K562 (cell line): ENCODE data around the gene FREM1. TPM values are rescaled to one million over a fixed set of nuclear protein-coding genes. Genes with fewer than 3 reads are reported as not detected.

Experiments used
- ATAC-seq: fragments of 200-7000 bp; cut with Tn5 transposase; 3 replicates; pipeline ENCODE4 v1.9.1; 2020; ENCODE audit warnings: moderate library complexity
- BruUV-seq: library from RNA; stranded (reverse); fragments of 400-500 nt; replicated peaks from 2 replicates; lab custom pipeline; 2021; lab: Mats Ljungman, UMichigan
- CTCF ChIA-PET: fragments of 300-600 bp; formaldehyde crosslinking; extraction: SDS; loops from one replicate; lab custom pipeline; 2021; ENCODE audit warnings: low intra/inter-chr PET ratio; lab: Yijun Ruan, JAX
- POLR2A ChIA-PET: fragments of 300-600, 350-650 bp; sonication (Branson Sonifier 250); formaldehyde crosslinking; extraction: SDS; loops from one replicate; lab custom pipeline; 2021; ENCODE audit warnings: antibody characterized with exemption, inconsistent platforms; lab: Yijun Ruan, JAX
- DNase-seq, 4 experiments: peaks; one replicate each; pipeline versions ENCODE4 v3.0.0 to v3.0.0-alpha.2; 2011 to 2018; ENCODE audit warnings: low spot score in 3 of 4, mixed read lengths in 3 of 4; ENCODE audit errors: extremely low read depth in 1 of 4
- FAIRE-seq: peaks from 2 replicates; lab custom pipeline; 2011; peaks lifted over from hg19 to GRCh38; lab: Jason Lieb, UNC
- H2AFZ ChIP-seq: 2 replicates; pipeline ENCODE4 v1.6.0; 2011; ENCODE audit warnings: low read depth, low read length, control low read depth, inconsistent platforms
- H3K27ac ChIP-seq: fragments of 200-600 bp; 3 replicates; pipeline ENCODE4 v1.8.0; 2011; ENCODE audit warnings: low read depth, mild to moderate bottlenecking, control low read depth, inconsistent platforms, low read length, moderate library complexity, mixed read lengths; ENCODE audit errors: extremely low read depth
- H3K27me3 ChIP-seq, 2 experiments: fragments of 300-600 bp in 1 of 2; 2 replicates in 1 of 2; 3 replicates in 1 of 2; pipeline versions ENCODE4 v1.6.0 to v1.8.0; 2011; ENCODE audit warnings: inconsistent platforms in 2 of 2, low read length in 2 of 2, mild to moderate bottlenecking in 1 of 2, mixed read lengths in 1 of 2, moderate library complexity in 1 of 2; ENCODE audit not compliant: control insufficient read depth in 2 of 2, insufficient read depth in 2 of 2
- H3K36me3 ChIP-seq: fragments of 300-600 bp; 3 replicates; pipeline ENCODE4 v1.8.0; 2011; ENCODE audit warnings: mild to moderate bottlenecking, low read length, inconsistent platforms; ENCODE audit not compliant: control insufficient read depth, insufficient read depth
- H3K4me1 ChIP-seq, 2 experiments: fragments of 200-600 bp in 1 of 2; replicated peaks in 1 of 2; 2 replicates in 1 of 2; 3 replicates in 1 of 2; pipeline versions ENCODE4 v1.5.1 to v1.8.0; 2011; ENCODE audit warnings: inconsistent platforms in 2 of 2, low read length in 2 of 2, mild to moderate bottlenecking in 1 of 2, mixed read lengths in 1 of 2, moderate library complexity in 1 of 2; ENCODE audit not compliant: control insufficient read depth in 2 of 2, insufficient read depth in 2 of 2
- H3K4me2 ChIP-seq: 2 replicates; pipeline ENCODE4 v1.6.1; 2011; ENCODE audit warnings: low read length, control low read depth, inconsistent platforms, mixed read lengths; ENCODE audit not compliant: insufficient read depth
- H3K4me3 ChIP-seq: fragments of 200-600 bp; sonication (generic), shearing (Covaris generic); 2 replicates; pipeline ENCODE4 v1.5.1; 2016; ENCODE audit warnings: control low read depth, inconsistent platforms
- H3K79me2 ChIP-seq: fragments of 200-600 bp; 3 replicates; pipeline ENCODE4 v1.8.0; 2011; ENCODE audit warnings: low read length, inconsistent platforms; ENCODE audit not compliant: control insufficient read depth, insufficient read depth
- H3K9ac ChIP-seq, 2 experiments: 2 replicates each; pipeline versions ENCODE4 v1.6.0 to v1.6.1; 2011; ENCODE audit warnings: low read depth in 2 of 2, low read length in 2 of 2, control low read depth in 1 of 2, inconsistent platforms in 1 of 2, mild to moderate bottlenecking in 1 of 2, mixed read lengths in 1 of 2; ENCODE audit not compliant: insufficient read depth in 1 of 2
- H3K9me1 ChIP-seq: one replicate; pipeline ENCODE4 v1.6.0; 2011; ENCODE audit warnings: inconsistent platforms, mild to moderate bottlenecking, low read length, moderate library complexity; ENCODE audit not compliant: control insufficient read depth, insufficient read depth
- H3K9me3 ChIP-seq: replicated peaks from 2 replicates; pipeline ENCODE4 v1.5.1; 2011; ENCODE audit warnings: low read depth, low read length, inconsistent platforms; ENCODE audit not compliant: control insufficient read depth, insufficient read depth
- H4K20me1 ChIP-seq: replicated peaks from 2 replicates; pipeline ENCODE4 v1.6.1; 2011; ENCODE audit warnings: low read length, inconsistent platforms, mixed read lengths; ENCODE audit not compliant: control insufficient read depth, insufficient read depth
- CBX1 ChIP-seq: sonication (generic); IDR thresholded peaks from 2 replicates; pipeline ENCODE4 v1.6.1; 2016; ENCODE audit warnings: antibody characterized with exemption, low read depth, mild to moderate bottlenecking
- CBX2 ChIP-seq: fragments of 200-600 bp; sonication (generic); IDR thresholded peaks from one replicate; pipeline ENCODE4 v1.6.1; 2012; ENCODE audit warnings: mild to moderate bottlenecking, low read length, inconsistent platforms; ENCODE audit not compliant: insufficient read depth, poor library complexity, severe bottlenecking
- CGGBP1 ChIP-seq: fragments of 250-450 bp; sonication (Bioruptor Pico); IDR thresholded peaks from 2 replicates; pipeline ENCODE4 v1.9.0; 2021; ENCODE audit warnings: mild to moderate bottlenecking
- DPF2 ChIP-seq: fragments of 450-650 bp; IDR thresholded peaks from 2 replicates; pipeline ENCODE4 v1.6.1; 2016
- E2F3 ChIP-seq: fragments of 250-450 bp; sonication (Bioruptor Pico); IDR thresholded peaks from 2 replicates; pipeline ENCODE4 v1.4.0; 2020; ENCODE audit warnings: mild to moderate bottlenecking
- ETV6 ChIP-seq, 3 experiments: fragments of 150-350 bp in 1 of 3; sonication (generic) in 1 of 3; formaldehyde crosslinking in 1 of 3; IDR thresholded peaks; 2 replicates each; pipeline versions ENCODE4 v1.6.1 to v1.8.0; 2014 to 2022; ENCODE audit warnings: borderline replicate concordance in 2 of 3, low read depth in 2 of 3, antibody characterized with exemption in 1 of 3, low read length in 1 of 3, mild to moderate bottlenecking in 1 of 3, missing genetic modification reagents in 1 of 3
- EZH2 ChIP-seq: IDR thresholded peaks from 2 replicates; pipeline ENCODE4 v1.6.1; 2012; ENCODE audit warnings: low read depth, mild to moderate bottlenecking, inconsistent platforms, low read length, borderline replicate concordance
- GTF2A2 ChIP-seq: IDR thresholded peaks from 2 replicates; pipeline ENCODE4 v1.6.1; 2016; ENCODE audit warnings: mild to moderate bottlenecking, missing genetic modification characterization, missing compliant biosample characterization
- HDGF ChIP-seq: fragments of 450-650 bp; IDR thresholded peaks from 2 replicates; pipeline ENCODE4 v1.6.1; 2016
- JUNB ChIP-seq: fragments of 450-650 bp; formaldehyde crosslinking; conservative IDR thresholded peaks from 2 replicates; pipeline ENCODE4 v1.4.0; 2020; ENCODE audit warnings: mild to moderate bottlenecking
- MCM7 ChIP-seq, 2 experiments: fragments of 450-650 bp; IDR thresholded peaks; 2 replicates each; pipeline ENCODE4 v1.6.1; 2016 to 2018
- PTTG1 ChIP-seq: fragments of 450-650 bp; IDR thresholded peaks from 2 replicates; pipeline ENCODE4 v1.6.1; 2016; ENCODE audit warnings: low read depth, mild to moderate bottlenecking, missing genetic modification characterization, missing compliant biosample characterization
- RREB1 ChIP-seq: fragments of 250-450 bp; sonication (Bioruptor Pico); IDR thresholded peaks from 2 replicates; pipeline ENCODE4 v1.4.0; 2020
- SNIP1 ChIP-seq: fragments of 450-650 bp; IDR thresholded peaks from 2 replicates; pipeline ENCODE4 v1.7.1; 2017; ENCODE audit warnings: low read depth, mild to moderate bottlenecking
- TSC22D4 ChIP-seq: fragments of 450-650 bp; IDR thresholded peaks from 2 replicates; pipeline ENCODE4 v1.6.1; 2016; ENCODE audit warnings: missing genetic modification characterization, missing biosample characterization, control low read depth
- ZNF395 ChIP-seq: fragments of 200-800 bp; sonication (Bioruptor generic); IDR thresholded peaks from 2 replicates; pipeline ENCODE4 v1.6.1; 2017; ENCODE audit warnings: missing genetic modification characterization, missing compliant biosample characterization
- ZNF507 ChIP-seq: conservative IDR thresholded peaks from 2 replicates; pipeline ENCODE4 v1.6.1; 2017; ENCODE audit warnings: missing genetic modification characterization, missing compliant biosample characterization
- WGBS: fragments of 100-300 bp; shearing (Covaris generic); methylation state at CpG from one replicate; pipeline ENCODE4 v1.1.6; 2016; ENCODE audit warnings: low coverage, mixed read lengths; ENCODE audit not compliant: insufficient coverage; ENCODE audit errors: missing lambda C conversion rate; 5-methylcytosine and 5-hydroxymethylcytosine counted together
- in situ Hi-C: fragments of 300-500 bp; cut with MboI; formaldehyde crosslinking; loops from 4 replicates; pipeline ENCODE4 v1.15.0; 2018; ENCODE audit warnings: inconsistent platforms, mixed read lengths
- intact Hi-C: fragments of 100-400 bp; cut with micrococcal nuclease; formaldehyde crosslinking; loops from 2 replicates; pipeline ENCODE4 v1.14.2; 2022
- polyA plus RNA-seq, 8 experiments: library from polyadenylated mRNA; depleted of rRNA in 4 of 8; stranded (reverse) in 5 of 8; unstranded in 3 of 8; fragments of >200 nt; fragmentation: Nextera tagmentation in 2 of 8; fragmentation: Illumina TruSeq in 1 of 8; extraction: Ambion mirVana in 2 of 8; extraction: Trizol in 1 of 8; gene quantifications; 2 replicates each; pipeline versions ENCODE4 v1.2.1 to v1.2.3, GENCODE V29; 2011 to 2014; ENCODE audit warnings: inconsistent platforms in 1 of 8, missing spikeins in 1 of 8
- total RNA-seq, 7 experiments: library from RNA; depleted of rRNA in 6 of 7; stranded (reverse); fragments of >200 nt in 6 of 7; fragmentation: Illumina TruSeq in 2 of 7; extraction: Trizol in 2 of 7; gene quantifications; 2 replicates each; pipeline versions ENCODE4 v1.2.1 to v1.2.3, GENCODE V29; 2011 to 2021; ENCODE audit warnings: low replicate concordance in 1 of 7

FREM1 gene
- total and polyA plus RNA-seq, 9 of the 15 experiments (the other 6 are each of a cell fraction or from before 2014, with no cell fraction given): 0.03 to 0.24 (median 0.13) TPM; not detected in 2

DNA sequence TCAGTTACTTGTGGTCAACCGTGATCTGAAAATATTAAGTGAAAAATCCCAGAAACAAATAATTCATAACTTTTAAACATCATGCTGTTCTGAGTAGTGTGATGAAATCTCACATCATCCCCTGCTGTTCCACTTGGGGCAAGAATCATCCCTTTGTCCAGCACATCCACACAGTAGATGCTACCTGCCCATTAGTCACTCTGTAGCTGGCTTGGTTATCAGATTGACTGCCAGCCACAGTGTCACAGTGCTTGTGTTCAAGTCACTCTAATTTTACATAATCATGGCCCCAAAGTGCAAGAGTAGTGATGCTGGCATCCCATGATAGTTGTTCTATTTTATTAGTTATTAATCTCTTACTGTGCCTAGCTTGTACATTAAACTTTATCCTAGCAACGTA, 148.6 kb downstream of the FREM1 start:
- H4K20me1 ChIP-seq: no peaks in the 10 kb centered on the region
- H3K4me3 ChIP-seq: no peak overlapping the region
- no peaks in the 10 kb centered on the region for H3K4me1 ChIP-seq
- H3K36me3 ChIP-seq: no peaks in the 10 kb centered on the region
- H3K27me3 ChIP-seq: no peaks in the 10 kb centered on the region; a peak in 1 of 5 replicates
- H3K27ac ChIP-seq: no peak overlapping the region
- no peaks in the 10 kb centered on the region for H3K9me3 ChIP-seq
- ChIA-PET CTCF (no interaction called here), POLR2A (no interaction called here)
- in situ Hi-C loops: loop anchor here (10.0 kb wide), 1 partner anchor 317 kb away; no protein-coding TSS in a partner anchor
- H3K4me2 ChIP-seq: no peak overlapping the region
- H3K9me1 ChIP-seq: no peaks in the 10 kb centered on the region
- FAIRE-seq (no peak), DNase-seq (no peak), ATAC-seq (no peak)
- no peak overlapping the region for H2AFZ ChIP-seq
- no peaks in the 10 kb centered on the region for H3K79me2 ChIP-seq
- WGBS: 0% methylated on average over 2 of the region's 2 CpGs
- no TSS peak for BruUV-seq
- H3K9ac ChIP-seq: no peak overlapping the region
- intact Hi-C loops: loop anchor here (10.0 kb wide), 2 partner anchors 1337 to 1727 kb away; no protein-coding TSS in a partner anchor
- TF ChIP-seq SNIP1: no peak
- TF ChIP-seq CBX2: no peak
- no peak for TF ChIP-seq RREB1
- TF ChIP-seq ZNF395 (CRISPR knock-in tag): no peak
- TF ChIP-seq E2F3: no peak
- no peak for TF ChIP-seq HDGF
- TF ChIP-seq CBX1: no peak
- no peak for TF ChIP-seq TSC22D4 (tag)
- TF ChIP-seq ZNF507 (tag): no peak
- TF ChIP-seq ETV6 (IDR thresholded peaks at IDR 0.05; ENCODE audit: borderline replicate concordance in 1 of 2, low read depth in 2 of 2, low read length in 1 of 2): no peak
- no peak for TF ChIP-seq ETV6 (CRISPR knock-in tag; IDR thresholded peaks at IDR 0.05; ENCODE audit: borderline replicate concordance)
- TF ChIP-seq MCM7 (IDR thresholded peaks at IDR 0.05): no peak
- TF ChIP-seq EZH2: no peak
- no peak for TF ChIP-seq CGGBP1
- no peak for TF ChIP-seq JUNB (CRISPR knock-in tag)
- TF ChIP-seq PTTG1 (tag): no peak
- no peak for TF ChIP-seq DPF2
- no peak for TF ChIP-seq GTF2A2 (tag)
